ENCODE measurements around the gene ERBB2.
"Not testable (repeated sequence)": the region's sequence is repeated elsewhere in the genome, so short reads cannot be mapped to it uniquely, and the experiment has no call there.

ERBB2 gene

DNA sequence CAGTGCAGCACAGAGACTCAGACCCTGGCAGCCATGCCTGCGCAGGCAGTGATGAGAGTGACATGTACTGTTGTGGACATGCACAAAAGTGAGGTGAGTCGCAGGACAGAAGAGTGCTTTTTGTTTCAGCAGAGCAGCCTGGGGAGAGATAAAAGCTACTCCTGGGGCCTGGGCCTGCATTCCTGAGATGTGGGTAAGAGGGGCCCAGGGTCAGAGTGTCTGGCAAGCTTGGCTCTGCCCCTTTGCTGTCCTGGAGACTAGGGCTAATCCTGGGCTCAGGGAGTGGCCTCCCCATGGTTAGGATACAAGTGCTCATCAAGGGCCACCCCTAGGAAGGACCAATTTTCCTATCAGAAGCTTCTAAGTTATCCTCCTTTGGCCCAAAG lies 4.8 kb upstream of the ERBB2 start:
- Histone ChIP-seq H2AFZ (ENCODE audit: low read length) (no peak overlapping the region), H3K27me3 (replicated peaks; ENCODE audit: insufficient read depth, low read length) (no peaks in the 10 kb centered on the region), H3K79me2 (ENCODE audit: low read length) (no peaks in the 10 kb centered on the region), H3K9me3 (replicated peaks; ENCODE audit: insufficient read depth, low read length) (no peaks in the 10 kb centered on the region), H3K9me2 (replicated peaks; ENCODE audit: insufficient read depth, low read length) (no peaks in the 10 kb centered on the region), H3K27ac (ENCODE audit: low read length) (no peak overlapping the region), H3K4me3 (ENCODE audit: low read length) (no peak overlapping the region), H4K20me1 (ENCODE audit: insufficient read depth, low read length) (no peaks in the 10 kb centered on the region), H3K9ac (ENCODE audit: low read length) (no peak overlapping the region), H3K4me1 (ENCODE audit: low read length) (no peaks in the 10 kb centered on the region), H3K36me3 (replicated peaks; ENCODE audit: insufficient read depth, low read length) (no peaks in the 10 kb centered on the region), H3K4me2 (ENCODE audit: low read depth, low read length) (no peak overlapping the region), H3F3A (ENCODE audit: insufficient read depth, low read length) (no peaks in the 10 kb centered on the region)
- DNase-seq = no peak
- no peak for TF ChIP-seq EZH2 (optimal IDR thresholded peaks at IDR 0.05; ENCODE audit: low read depth, low read length)
- no peak for TF ChIP-seq CTCF (IDR thresholded peaks at IDR 0.05; ENCODE audit: low read length)
- TF ChIP-seq EZH2phosphoT487 (IDR thresholded peaks at IDR 0.05; ENCODE audit: low read length) = no peak

DNA sequence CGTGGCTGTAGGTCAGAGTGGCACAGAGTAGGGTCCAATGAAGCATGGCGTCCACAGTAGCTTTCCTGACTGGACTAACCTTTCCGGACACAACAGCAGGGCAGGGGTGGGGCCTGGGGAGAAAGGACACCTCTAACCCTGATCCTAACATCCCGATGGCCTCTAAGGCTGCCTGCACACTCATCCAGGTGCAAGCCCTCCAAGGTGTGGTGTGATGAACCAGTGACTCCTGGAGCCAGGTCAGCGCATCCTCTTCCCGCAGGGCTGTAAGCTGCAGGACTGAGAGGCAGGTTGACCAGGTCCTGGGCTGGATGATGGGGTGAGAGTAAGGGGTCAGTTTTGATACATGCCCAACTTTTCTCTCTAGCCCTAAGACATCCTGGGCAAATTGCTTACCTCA lies 3.1 kb upstream of the ERBB2 start:
- TF ChIP-seq EZH2 (optimal IDR thresholded peaks at IDR 0.05; ENCODE audit: low read depth, low read length) = no peak
- no peak for TF ChIP-seq EZH2phosphoT487 (IDR thresholded peaks at IDR 0.05; ENCODE audit: low read length)
- TF ChIP-seq CTCF (IDR thresholded peaks at IDR 0.05; ENCODE audit: low read length) = no peak
- no peaks in the 10 kb centered on the region for H3K9me2 ChIP-seq (replicated peaks; ENCODE audit: insufficient read depth, low read length)
- H2AFZ ChIP-seq (ENCODE audit: low read length) = no peak overlapping the region
- no peaks in the 10 kb centered on the region for H3K9me3 ChIP-seq (replicated peaks; ENCODE audit: insufficient read depth, low read length)
- H3K4me2 ChIP-seq (ENCODE audit: low read depth, low read length) = no peak overlapping the region
- no peaks in the 10 kb centered on the region for H4K20me1 ChIP-seq (ENCODE audit: insufficient read depth, low read length)
- H3F3A ChIP-seq (ENCODE audit: insufficient read depth, low read length) = no peaks in the 10 kb centered on the region
- H3K79me2 ChIP-seq (ENCODE audit: low read length) = no peaks in the 10 kb centered on the region
- no peak overlapping the region for H3K27ac ChIP-seq (ENCODE audit: low read length)
- no peaks in the 10 kb centered on the region for H3K36me3 ChIP-seq (replicated peaks; ENCODE audit: insufficient read depth, low read length)
- no peaks in the 10 kb centered on the region for H3K27me3 ChIP-seq (replicated peaks; ENCODE audit: insufficient read depth, low read length)
- DNase-seq = no peak
- no peaks in the 10 kb centered on the region for H3K4me1 ChIP-seq (ENCODE audit: low read length)
- no peak overlapping the region for H3K4me3 ChIP-seq (ENCODE audit: low read length)
- H3K9ac ChIP-seq (ENCODE audit: low read length) = no peak overlapping the region

- H3K27me3 ChIP-seq (replicated peaks; ENCODE audit: insufficient read depth, low read length) = no peaks in the 10 kb centered on the region
- no peak for TF ChIP-seq EZH2 (optimal IDR thresholded peaks at IDR 0.05; ENCODE audit: low read depth, low read length)
- H3K79me2 ChIP-seq (ENCODE audit: low read length) = no peaks in the 10 kb centered on the region
These were observed 1.9 kb upstream of the ERBB2 start for GRCh38 chr17:39697961-39698360.

GRCh38 chr17:39699157-39699817 lies 577 bp upstream of the ERBB2 start:
- not testable (repeated sequence) for H3K4me2 ChIP-seq (ENCODE audit: low read depth, low read length); H3K27ac ChIP-seq (ENCODE audit: low read length); H2AFZ ChIP-seq (ENCODE audit: low read length)

More at GRCh38 chr17:39697961-39698360, 1.9 kb upstream of the ERBB2 start:
- no peak overlapping the region for H3K4me3 ChIP-seq (ENCODE audit: low read length)
- no peaks in the 10 kb centered on the region for H3K9me3 ChIP-seq (replicated peaks; ENCODE audit: insufficient read depth, low read length)
- no peaks in the 10 kb centered on the region for H3K9me2 ChIP-seq (replicated peaks; ENCODE audit: insufficient read depth, low read length)
- H3K4me1 ChIP-seq (ENCODE audit: low read length) = peaks cover 5% of the 10 kb centered on the region
- H3K9ac ChIP-seq (ENCODE audit: low read length) = no peak overlapping the region
- no peak overlapping the region for H3K4me2 ChIP-seq (ENCODE audit: low read depth, low read length)
- no peak for DNase-seq
- no peaks in the 10 kb centered on the region for H4K20me1 ChIP-seq (ENCODE audit: insufficient read depth, low read length)
- no peak overlapping the region for H3K27ac ChIP-seq (ENCODE audit: low read length)
- no peaks in the 10 kb centered on the region for H3K36me3 ChIP-seq (replicated peaks; ENCODE audit: insufficient read depth, low read length)
- H3F3A ChIP-seq (ENCODE audit: insufficient read depth, low read length) = no peaks in the 10 kb centered on the region
- no peak overlapping the region for H2AFZ ChIP-seq (ENCODE audit: low read length)

More at GRCh38 chr17:39699157-39699817, 577 bp upstream of the ERBB2 start:
- H3K9ac ChIP-seq (ENCODE audit: low read length); DNase-seq; H3K36me3 ChIP-seq (replicated peaks; ENCODE audit: insufficient read depth, low read length); H4K20me1 ChIP-seq (ENCODE audit: insufficient read depth, low read length); H3K79me2 ChIP-seq (ENCODE audit: low read length); H3F3A ChIP-seq (ENCODE audit: insufficient read depth, low read length); H3K4me3 ChIP-seq (ENCODE audit: low read length); H3K9me3 ChIP-seq (replicated peaks; ENCODE audit: insufficient read depth, low read length); H3K27me3 ChIP-seq (replicated peaks; ENCODE audit: insufficient read depth, low read length); H3K9me2 ChIP-seq (replicated peaks; ENCODE audit: insufficient read depth, low read length): not testable (repeated sequence)
- peaks cover 17% of the 10 kb centered on the region for H3K4me1 ChIP-seq (ENCODE audit: low read length)
